Spleen (tissue), 11 donors: ENCODE measurements around the gene HOXB4. TPM values are rescaled to one million over a fixed set of nuclear protein-coding genes. Genes with fewer than 3 reads are reported as not detected.

Source experiments
- DNase-seq: peaks from one replicate; pipeline ENCODE4 v3.0.0-alpha.2; 2020
- H3K27ac ChIP-seq, 8 donors: fragments of 200-600 bp; sonication (generic) in 7 of 8; 1 replicate in 4 of 8; 2 replicates in 4 of 8; pipeline versions ENCODE4 v1.5.0 to v1.8.0; 2016 to 2021; ENCODE audit warnings: inconsistent platforms in 4 of 8, mild to moderate bottlenecking in 4 of 8, moderate library complexity in 1 of 8
- H3K27me3 ChIP-seq, 7 donors: fragments of 200-600 bp; sonication (generic) in 6 of 7; replicated peaks in 1 of 7; 1 replicate in 4 of 7; 2 replicates in 3 of 7; pipeline versions ENCODE4 v1.5.0 to v1.8.0; 2016 to 2021; ENCODE audit warnings: inconsistent platforms in 3 of 7, mild to moderate bottlenecking in 1 of 7
- H3K36me3 ChIP-seq, 6 donors: fragments of 200-600 bp; sonication (generic) in 5 of 6; 1 replicate in 4 of 6; 2 replicates in 2 of 6; pipeline versions ENCODE4 v1.5.0 to v1.8.0; 2016 to 2021; ENCODE audit warnings: inconsistent platforms in 2 of 6
- H3K4me1 ChIP-seq, 6 donors: fragments of 200-600 bp; sonication (generic) in 5 of 6; 1 replicate in 3 of 6; 2 replicates in 3 of 6; pipeline versions ENCODE4 v1.5.0 to v1.8.0; 2016 to 2021; ENCODE audit warnings: inconsistent platforms in 3 of 6
- H3K4me3 ChIP-seq, 8 donors: fragments of 200-600 bp; sonication (generic) in 7 of 8; 1 replicate in 4 of 8; 2 replicates in 4 of 8; pipeline versions ENCODE4 v1.5.0 to v1.8.0; 2016 to 2021; ENCODE audit warnings: inconsistent platforms in 4 of 8, mild to moderate bottlenecking in 4 of 8, moderate library complexity in 2 of 8
- H3K9me3 ChIP-seq, 8 donors: fragments of 200-600 bp; sonication (generic) in 7 of 8; 1 replicate in 4 of 8; 2 replicates in 4 of 8; pipeline versions ENCODE4 v1.5.0 to v1.8.0; 2016 to 2021; ENCODE audit warnings: inconsistent platforms in 4 of 8
- POLR2A ChIP-seq, 3 donors: fragments of 450-650 bp; IDR thresholded peaks; one replicate each; pipeline ENCODE4 v1.5.1; 2017; ENCODE audit warnings: antibody characterized with exemption in 3 of 3, mild to moderate bottlenecking in 1 of 3
- POLR2AphosphoS5 ChIP-seq, 3 donors: sonication (generic); formaldehyde crosslinking; IDR thresholded peaks; one replicate each; pipeline ENCODE4 v1.5.1; 2017; ENCODE audit warnings: antibody characterized with exemption in 3 of 3
- WGBS, 5 donors: extraction: QIAGEN DNeasy Blood & Tissue Kit in 3 of 5; methylation state at CpG; one replicate each; pipeline versions ENCODE4 v1.1.5 to v1.1.7; 2013 to 2018; 5-methylcytosine and 5-hydroxymethylcytosine counted together
- intact Hi-C: fragments of 100-400 bp; cut with DNase I; formaldehyde crosslinking; loops from one replicate; pipeline ENCODE4 v1.15.0; 2023; ENCODE audit warnings: low total_unique reads
- polyA plus RNA-seq, 3 donors: library from polyadenylated mRNA; stranded (reverse); fragments of 200-250 nt; gene quantifications; one replicate each; pipeline ENCODE4 v1.2.1, GENCODE V29; 2013
- total RNA-seq, 7 donors: library from RNA; depleted of rRNA in 3 of 7; stranded (reverse); fragments of >200 nt in 3 of 7; fragmentation: NEBNext Ultra II Directional in 4 of 7; extraction: Animal tissue kit (Norgen Biotek cat#: 25700) in 4 of 7; gene quantifications; one replicate each; pipeline versions ENCODE4 v1.1.0 to v1.2.1, GENCODE V29; 2016 to 2021
- TF ChIP-seq, protein P1 (sequence below), 11 experiments: fragments of 200-600 bp in 7 of 11; fragments of 450-650 bp in 4 of 11; sonication (generic) in 4 of 11; IDR thresholded peaks in 8 of 11; conservative IDR thresholded peaks in 3 of 11; 1 replicate in 7 of 11; 2 replicates in 4 of 11; pipeline versions ENCODE4 v1.4.0 to v1.8.0; 2016 to 2021; ENCODE audit warnings: antibody characterized with exemption in 11 of 11, inconsistent platforms in 4 of 11, mild to moderate bottlenecking in 1 of 11
- donor health status: healthy with polysubstance abuse.
- donor health status: DM: no; HTN: no; CAD: no; lungs with moderate emphysema.
- donor health status: DM: no; HTN: no; CAD: no.
- donor health status: Bipolar disorder and iron deficiency.
- donor health status: healthy.
- donor health status: DM: no; HTN: no; CAD: no.
- donor health status: DM: yes; HTN: yes; CAD: no.

Gene HOXB4
- total and polyA plus RNA-seq, 10 donors, result 1.9 to 6.4 (median 2.7) TPM

DNA sequence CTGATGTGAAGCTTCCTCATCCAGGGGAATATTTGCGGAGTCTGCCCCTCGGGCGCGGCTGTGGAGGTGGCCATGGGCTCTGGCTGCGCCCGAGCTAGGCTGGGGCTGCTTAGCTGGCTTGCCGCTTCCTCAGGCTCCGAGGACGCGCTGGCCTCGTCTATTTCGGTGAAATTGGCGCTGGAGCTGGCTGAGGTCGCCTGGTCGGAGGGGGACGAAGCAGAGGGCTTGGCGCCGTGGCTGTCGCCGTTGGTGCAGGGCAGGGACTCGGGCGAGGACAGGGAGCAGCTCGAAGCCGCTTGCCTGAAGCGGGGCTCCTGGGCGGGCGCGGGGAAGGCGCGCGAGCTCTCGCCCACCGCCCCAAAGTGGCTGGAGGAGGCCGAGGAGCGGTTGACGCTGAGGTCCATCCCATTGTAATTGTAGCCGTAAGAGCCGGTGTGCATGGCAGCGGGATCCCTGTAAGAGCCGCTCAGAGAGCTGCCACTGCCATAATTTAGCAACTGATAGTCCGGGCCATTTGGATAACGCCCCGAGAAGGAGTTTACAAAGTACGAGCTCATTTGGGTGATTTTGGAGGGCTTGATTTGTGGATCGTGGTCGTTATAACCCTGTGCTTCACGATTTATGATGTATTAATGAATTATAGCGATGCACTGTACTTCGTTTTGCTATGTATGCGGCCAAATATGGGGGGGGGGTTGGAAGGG lies 15.1 kb upstream of the HOXB4 start, which contains the start of gene HOXB5:
Gene HOXB5 (minus strand): TSS at position 654 of the 704 bp plus-strand sequence. CDS start 97 bp downstream, at position 557.
- no peak for DNase-seq
- Histone ChIP-seq H3K4me1 (peaks cover 18 to 86% (median 55%) of the 10 kb centered on the region in 6 donors), H3K27ac (peak within 1 kb of the TSS; percentile 4 to 85 (median 78)), H3K36me3 (no peaks in the 10 kb centered on the region), H3K9me3 (no peaks in the 10 kb centered on the region), H3K4me3 (peak within 1 kb of the TSS; percentile 23 to 67 (median 35)), H3K27me3 (peaks cover 4 to 100% (median 87%) of the 10 kb centered on the region in 7 donors)
- TF ChIP-seq POLR2A (IDR thresholded peaks at IDR 0.05) (no peak), POLR2AphosphoS5 (IDR thresholded peaks at IDR 0.05) (peak in 1 of 3 donors; percentile 56)
- TF ChIP-seq, protein P1, sequence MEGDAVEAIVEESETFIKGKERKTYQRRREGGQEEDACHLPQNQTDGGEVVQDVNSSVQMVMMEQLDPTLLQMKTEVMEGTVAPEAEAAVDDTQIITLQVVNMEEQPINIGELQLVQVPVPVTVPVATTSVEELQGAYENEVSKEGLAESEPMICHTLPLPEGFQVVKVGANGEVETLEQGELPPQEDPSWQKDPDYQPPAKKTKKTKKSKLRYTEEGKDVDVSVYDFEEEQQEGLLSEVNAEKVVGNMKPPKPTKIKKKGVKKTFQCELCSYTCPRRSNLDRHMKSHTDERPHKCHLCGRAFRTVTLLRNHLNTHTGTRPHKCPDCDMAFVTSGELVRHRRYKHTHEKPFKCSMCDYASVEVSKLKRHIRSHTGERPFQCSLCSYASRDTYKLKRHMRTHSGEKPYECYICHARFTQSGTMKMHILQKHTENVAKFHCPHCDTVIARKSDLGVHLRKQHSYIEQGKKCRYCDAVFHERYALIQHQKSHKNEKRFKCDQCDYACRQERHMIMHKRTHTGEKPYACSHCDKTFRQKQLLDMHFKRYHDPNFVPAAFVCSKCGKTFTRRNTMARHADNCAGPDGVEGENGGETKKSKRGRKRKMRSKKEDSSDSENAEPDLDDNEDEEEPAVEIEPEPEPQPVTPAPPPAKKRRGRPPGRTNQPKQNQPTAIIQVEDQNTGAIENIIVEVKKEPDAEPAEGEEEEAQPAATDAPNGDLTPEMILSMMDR (IDR thresholded peaks at IDR 0.05 in 8 of 11, conservative IDR thresholded peaks at IDR 0.05 in 3 of 11), result no peak
- intact Hi-C loops, result loop anchor here (5.0 kb wide), 1 partner anchor 241 kb away; no protein-coding TSS in a partner anchor
- 1% methylated on average over 16 to 50 of the region's 50 CpGs for WGBS, 5 donors

DNA sequence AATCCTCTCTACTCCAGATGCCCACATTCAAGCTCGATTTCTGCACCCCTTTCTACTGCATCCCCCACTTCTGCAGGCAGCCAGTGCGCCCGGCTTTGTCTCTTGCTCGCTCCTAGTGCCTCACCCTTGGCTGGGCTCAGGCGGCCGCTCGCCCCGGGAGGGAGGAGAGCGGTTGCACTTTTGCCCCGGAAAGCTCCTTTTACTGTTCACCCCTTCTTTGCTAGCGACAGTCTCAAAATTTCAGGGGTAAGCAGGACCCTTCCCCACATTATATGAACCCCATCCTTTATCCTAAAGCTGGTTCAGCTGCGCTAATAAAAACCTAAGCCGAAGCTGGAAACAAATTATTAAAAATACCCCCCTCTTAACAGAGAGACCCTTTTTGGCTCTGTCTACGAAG lies 14.4 kb upstream of the HOXB4 start:
- no peak for DNase-seq
- Histone ChIP-seq H3K9me3 (no peaks in the 10 kb centered on the region), H3K36me3 (no peaks in the 10 kb centered on the region), H3K27ac (peak overlapping the region in 7 of 8 donors; percentile 6 to 85 (median 81)), H3K4me3 (peak overlapping the region in 6 of 8 donors; percentile 9 to 67 (median 32)), H3K27me3 (peaks cover 4 to 100% (median 87%) of the 10 kb centered on the region in 7 donors), H3K4me1 (peaks cover 13 to 86% (median 52%) of the 10 kb centered on the region in 6 donors)
- 5 to 17% (median 9%) methylated on average over 14 of the region's 14 CpGs for WGBS, 5 donors
- intact Hi-C loops, result loop anchor here (5.0 kb wide), 1 partner anchor 240 kb away; no protein-coding TSS in a partner anchor
- TF ChIP-seq POLR2A (IDR thresholded peaks at IDR 0.05), result no peak
- TF ChIP-seq POLR2AphosphoS5 (IDR thresholded peaks at IDR 0.05), result no peak
- TF ChIP-seq, protein P1 (IDR thresholded peaks at IDR 0.05 in 8 of 11, conservative IDR thresholded peaks at IDR 0.05 in 3 of 11), result no peak

DNA sequence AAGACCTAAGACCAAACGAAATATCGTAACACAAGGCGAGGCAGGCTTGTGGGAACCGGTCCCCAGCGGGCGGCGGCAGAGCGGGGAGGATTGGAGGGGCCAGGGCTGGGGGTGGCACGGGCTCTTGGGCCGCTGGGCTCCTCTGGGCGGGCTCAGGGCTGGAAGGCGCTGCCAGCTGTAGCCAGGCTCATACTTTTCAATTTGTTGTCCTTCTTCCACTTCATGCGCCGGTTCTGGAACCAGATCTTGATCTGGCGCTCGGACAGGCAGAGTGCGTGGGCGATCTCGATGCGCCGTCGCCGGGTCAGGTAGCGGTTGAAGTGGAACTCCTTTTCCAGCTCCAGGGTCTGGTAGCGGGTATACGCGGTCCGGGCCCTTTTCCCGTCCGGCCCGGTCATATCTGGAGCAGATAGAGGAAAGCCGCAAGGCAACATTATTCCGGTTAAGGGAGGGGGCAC lies 13.9 kb upstream of the HOXB4 start:
- intact Hi-C loops, result loop anchor here (5.0 kb wide), 1 partner anchor 240 kb away; no protein-coding TSS in a partner anchor
- no peaks in the 10 kb centered on the region for H3K9me3 ChIP-seq
- peaks cover 4 to 100% (median 87%) of the 10 kb centered on the region in 7 donors for H3K27me3 ChIP-seq
- DNase-seq, result no peak
- 17 to 36% (median 24%) methylated on average over 21 to 33 of the region's 33 CpGs for WGBS, 5 donors
- H3K27ac ChIP-seq, result peak overlapping the region in 7 of 8 donors; percentile 6 to 85 (median 81)
- H3K36me3 ChIP-seq, result no peaks in the 10 kb centered on the region
- TF ChIP-seq POLR2A (IDR thresholded peaks at IDR 0.05) (no peak), POLR2AphosphoS5 (IDR thresholded peaks at IDR 0.05) (peak in 1 of 3 donors; percentile 26)
- peaks cover 10 to 86% (median 52%) of the 10 kb centered on the region in 6 donors for H3K4me1 ChIP-seq
- peak overlapping the region in 5 of 8 donors; percentile 9 to 67 (median 36) for H3K4me3 ChIP-seq

DNA sequence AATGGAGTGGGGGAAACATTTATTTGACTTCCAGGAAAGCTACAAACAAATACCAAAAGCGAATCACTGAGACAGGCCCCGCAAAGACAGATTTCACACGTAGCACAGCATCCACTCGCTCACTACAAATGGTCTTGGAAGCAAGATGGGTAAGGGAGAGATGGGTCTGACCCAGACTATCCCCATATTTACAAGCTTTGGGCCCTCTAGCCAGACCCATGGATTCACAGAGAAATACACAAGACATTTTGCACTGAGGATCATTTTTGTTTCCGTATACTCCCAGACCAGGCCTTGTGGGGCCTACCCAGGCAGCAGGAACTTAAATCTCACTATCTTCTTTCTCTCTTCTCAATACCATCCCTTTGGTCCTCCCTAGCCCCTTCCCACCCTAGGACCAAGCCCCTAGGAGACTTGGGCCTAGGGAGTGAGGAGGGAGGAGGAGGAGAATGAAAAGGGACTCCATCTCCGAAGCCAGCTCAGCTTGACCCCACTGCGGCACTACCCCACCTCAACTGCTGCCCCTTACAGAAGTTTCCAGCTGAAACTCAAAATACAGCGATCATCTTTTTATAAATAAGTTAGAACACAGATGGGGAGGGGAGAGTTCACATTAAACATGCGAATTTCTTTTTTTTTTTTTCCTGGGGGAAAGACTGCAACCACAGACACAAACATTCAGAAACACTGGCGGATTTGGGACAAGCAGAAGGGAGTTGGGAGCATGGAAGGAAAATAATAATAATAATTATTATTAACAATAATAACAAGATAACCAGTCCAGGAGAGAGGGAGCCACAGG lies 13.3 kb upstream of the HOXB4 start:
- peak overlapping the region in 4 of 8 donors; percentile 28 to 67 (median 40) for H3K4me3 ChIP-seq
- H3K4me1 ChIP-seq, result peaks cover 10 to 86% (median 51%) of the 10 kb centered on the region in 6 donors
- H3K9me3 ChIP-seq, result no peaks in the 10 kb centered on the region
- no peaks in the 10 kb centered on the region for H3K36me3 ChIP-seq
- TF ChIP-seq POLR2A (IDR thresholded peaks at IDR 0.05) (no peak), POLR2AphosphoS5 (IDR thresholded peaks at IDR 0.05) (no peak)
- TF ChIP-seq, protein P1 (IDR thresholded peaks at IDR 0.05 in 8 of 11, conservative IDR thresholded peaks at IDR 0.05 in 3 of 11), result no peak
- peak overlapping the region in 6 of 8 donors; percentile 71 to 85 (median 82) for H3K27ac ChIP-seq
- 70 to 82% (median 79%) methylated on average over 10 of the region's 10 CpGs for WGBS, 5 donors
- peaks cover 4 to 100% (median 87%) of the 10 kb centered on the region in 7 donors for H3K27me3 ChIP-seq
- intact Hi-C loops, result loop anchor here (5.0 kb wide), 1 partner anchor 239 kb away; no protein-coding TSS in a partner anchor
- no peak for DNase-seq
